Gastrocnemius medialis (tissue), 4 donors: Measurements from ENCODE around the gene RBM47.

Source experiments
- CTCF ChIP-seq, 5 experiments: fragments of 450-650 bp in 3 of 5; fragments of 200-600 bp in 2 of 5; sonication (generic) in 2 of 5; IDR thresholded peaks in 4 of 5; conservative IDR thresholded peaks in 1 of 5; 1 replicate in 4 of 5; 2 replicates in 1 of 5; pipeline ENCODE4 v1.5.1; 2016 to 2019; ENCODE audit warnings: antibody characterized with exemption in 5 of 5, mild to moderate bottlenecking in 3 of 5, moderate library complexity in 3 of 5
- POLR2A ChIP-seq, 2 donors: fragments of 450-650 bp; IDR thresholded peaks; one replicate each; pipeline ENCODE4 v1.6.1; 2017; ENCODE audit warnings: antibody characterized with exemption in 2 of 2, mild to moderate bottlenecking in 2 of 2, moderate library complexity in 2 of 2

DNA sequence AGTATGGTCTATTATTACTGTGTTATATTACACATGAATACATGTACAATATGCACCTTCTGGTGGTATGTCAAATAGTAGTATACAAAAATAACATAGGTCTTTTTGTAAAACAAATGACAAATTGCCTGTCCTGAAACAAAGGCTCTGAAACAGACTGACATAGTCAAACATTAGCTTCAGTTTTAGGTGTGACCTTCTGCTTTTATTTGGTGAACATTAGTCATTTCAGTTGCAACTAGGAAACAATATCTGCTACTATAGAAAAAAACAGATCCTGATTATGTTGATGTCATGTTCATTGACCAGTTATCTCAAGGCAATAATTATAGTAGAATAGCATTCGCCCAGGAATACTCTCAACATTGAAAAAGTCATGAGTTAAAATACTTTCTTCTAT lies 171.6 kb downstream of the RBM47 start:
- TF ChIP-seq POLR2A (IDR thresholded peaks at IDR 0.05), result no peak
- TF ChIP-seq CTCF (IDR thresholded peaks at IDR 0.05 in 4 of 5, conservative IDR thresholded peaks at IDR 0.05 in 1 of 5), result no peak
